Left colon (tissue), 2 donors: ENCODE data around the gene LRRC75A. TPM values are rescaled to one million over a fixed set of nuclear protein-coding genes. Genes with fewer than 3 reads are reported as not detected.
"Not testable (repeated sequence)": the region's sequence is repeated elsewhere in the genome, so short reads cannot be mapped to it uniquely, and the experiment has no call there.

Experiments
- ATAC-seq: fragments of 200-7000 bp; cut with Tn5 transposase; one replicate; pipeline ENCODE4 v1.9.1; 2020; ENCODE audit warnings: mild to moderate bottlenecking, moderate library complexity
- DNase-seq, 2 donors: peaks; one replicate each; pipeline ENCODE4 v3.0.0-alpha.2; 2020
- intact Hi-C, 2 donors: fragments of 100-400 bp; cut with DNase I in 1 of 2; cut with micrococcal nuclease in 1 of 2; formaldehyde crosslinking; loops; one replicate each; pipeline versions ENCODE4 v1.11.2 to v1.14.0; 2022; cut with DNase I, micrococcal nuclease
- total RNA-seq, 2 donors: library from RNA; stranded (reverse); fragmentation: NEBNext Ultra II Directional; extraction: Animal tissue kit (Norgen Biotek cat#: 25700); gene quantifications; one replicate each; pipeline ENCODE4 v1.2.1, GENCODE V29; 2021
- donor health status: DM: no; HTN: no; CAD: no.
- donor health status: DM: yes; HTN: yes; CAD: no.

Gene LRRC75A
- total RNA-seq, 2 donors from 2014 or later: 62.3 to 75.3 TPM

GRCh38 chr17:16423226-16423872 lies 68.6 kb downstream of the LRRC75A start:
- DNase-seq (no peak), ATAC-seq (no peak)
- intact Hi-C loops: no loop called here

GRCh38 chr17:16422416-16422815 lies 69.6 kb downstream of the LRRC75A start:
- ATAC-seq (no peak), DNase-seq (no peak)
- intact Hi-C loops: no loop called here

- no peak for ATAC-seq
- no peak for DNase-seq
- intact Hi-C loops: no loop called here
Observed at GRCh38 chr17:16419929-16420271, 72.1 kb downstream of the LRRC75A start.

- DNase-seq: no peak
- intact Hi-C loops: no loop called here
- no peak for ATAC-seq
Observed at GRCh38 chr17:16419074-16419928, 72.7 kb downstream of the LRRC75A start.

GRCh38 chr17:16418685-16419068 lies 73.3 kb downstream of the LRRC75A start:
- ATAC-seq: no peak
- DNase-seq: no peak
- intact Hi-C loops: no loop called here

GRCh38 chr17:16417896-16418684 lies 73.9 kb downstream of the LRRC75A start:
- ATAC-seq (no peak), DNase-seq (no peak)
- intact Hi-C loops: no loop called here

GRCh38 chr17:16417399-16417798 lies 74.6 kb downstream of the LRRC75A start:
- ATAC-seq: no peak
- intact Hi-C loops: no loop called here

GRCh38 chr17:16415031-16415924 lies 76.7 kb downstream of the LRRC75A start, which contains the start of gene TRPV2:
Gene TRPV2, plus strand, starts transcription at chr17:16415571. Its CDS starts 2,098 bp downstream, at chr17:16417669.
- intact Hi-C loops: no loop called here
- DNase-seq (peak in 1 of 2 donors; percentile 66), ATAC-seq (peak; percentile 76)

More at GRCh38 chr17:16417399-16417798, 74.6 kb downstream of the LRRC75A start:
- no peak for DNase-seq

GRCh38 chr17:16407911-16408588 lies 83.9 kb downstream of the LRRC75A start:
- ATAC-seq (peak; percentile 56), DNase-seq (peak; percentile 49 to 78)
- intact Hi-C loops: no loop called here

- ATAC-seq (peak; percentile 82), DNase-seq (peak in 1 of 2 donors; percentile 46)
- intact Hi-C loops: no loop called here
Observed at GRCh38 chr17:16406742-16407674, 85.0 kb downstream of the LRRC75A start.

- intact Hi-C loops, DNase-seq, ATAC-seq: not testable (repeated sequence)
Observed at GRCh38 chr17:16403847-16404246, 88.1 kb downstream of the LRRC75A start.

GRCh38 chr17:16398270-16399267 lies 93.4 kb downstream of the LRRC75A start:
- no peak for DNase-seq
- intact Hi-C loops: no loop called here

GRCh38 chr17:16396693-16397092 lies 95.3 kb downstream of the LRRC75A start:
- ATAC-seq, DNase-seq, intact Hi-C loops: not testable (repeated sequence)

More at GRCh38 chr17:16398270-16399267, 93.4 kb downstream of the LRRC75A start:
- no peak for ATAC-seq

GRCh38 chr17:16395887-16396286 lies 96.1 kb downstream of the LRRC75A start:
- DNase-seq, ATAC-seq, intact Hi-C loops: not testable (repeated sequence)

- DNase-seq, intact Hi-C loops, ATAC-seq: not testable (repeated sequence)
Observed at GRCh38 chr17:16392491-16392890, 99.5 kb downstream of the LRRC75A start.
